Loucy (cell line): ENCODE data around the gene C8A.

Experiments used
- H2AFZ ChIP-seq: fragments of 200-600 bp; sonication (generic); 2 replicates; pipeline ENCODE4 v1.6.0; 2016; ENCODE audit warnings: antibody characterized with exemption, mild to moderate bottlenecking, low read length, moderate library complexity
- H3F3A ChIP-seq: fragments of 200-600 bp; 2 replicates; pipeline ENCODE4 v1.6.0; 2016; ENCODE audit warnings: antibody characterized with exemption, low read depth, mild to moderate bottlenecking
- H3K27me3 ChIP-seq: fragments of 200-600 bp; sonication (generic); 2 replicates; pipeline ENCODE4 v1.6.1; 2014; ENCODE audit warnings: low read length, mild to moderate bottlenecking; ENCODE audit not compliant: insufficient read depth, poor library complexity, severe bottlenecking
- H3K36me3 ChIP-seq: fragments of 200-600 bp; sonication (generic); 2 replicates; pipeline ENCODE4 v1.6.1; 2016; ENCODE audit warnings: low read length; ENCODE audit not compliant: insufficient read depth
- H3K4me1 ChIP-seq: fragments of 200-600 bp; sonication (generic); 2 replicates; pipeline ENCODE4 v1.5.1; 2014; ENCODE audit warnings: low read length, mild to moderate bottlenecking; ENCODE audit not compliant: insufficient read depth, poor library complexity, severe bottlenecking
- H3K4me2 ChIP-seq: fragments of 200-600 bp; sonication (generic); 2 replicates; pipeline ENCODE4 v1.6.0; 2014; ENCODE audit warnings: antibody characterized with exemption, low read length, low read depth, mild to moderate bottlenecking; ENCODE audit not compliant: poor library complexity, severe bottlenecking
- H3K4me3 ChIP-seq: fragments of 200-600 bp; sonication (generic); 2 replicates; pipeline ENCODE4 v1.5.1; 2014; ENCODE audit warnings: low read length, mild to moderate bottlenecking, mixed read lengths; ENCODE audit not compliant: poor library complexity, severe bottlenecking
- H3K79me2 ChIP-seq: fragments of 200-600 bp; sonication (generic); 2 replicates; pipeline ENCODE4 v1.6.1; 2014; ENCODE audit warnings: low read length; ENCODE audit not compliant: insufficient read depth
- H3K9ac ChIP-seq: fragments of 200-600 bp; sonication (generic); 2 replicates; pipeline ENCODE4 v1.6.0; 2014; ENCODE audit warnings: mild to moderate bottlenecking, low read depth, low read length, moderate library complexity; ENCODE audit not compliant: poor library complexity, severe bottlenecking
- H3K9me2 ChIP-seq: fragments of 200-600 bp; sonication (generic); replicated peaks from 2 replicates; pipeline ENCODE4 v1.6.1; 2016; ENCODE audit warnings: low read depth, low read length, mixed read lengths
- H3K9me3 ChIP-seq: fragments of 200-600 bp; sonication (generic); 2 replicates; pipeline ENCODE4 v1.6.1; 2014; ENCODE audit warnings: mild to moderate bottlenecking, antibody characterized with exemption, low read length, low read depth; ENCODE audit not compliant: insufficient read depth
- H4K20me1 ChIP-seq: fragments of 200-600 bp; sonication (generic); 2 replicates; pipeline ENCODE4 v1.6.0; 2014; ENCODE audit warnings: antibody characterized with exemption, low read length, mild to moderate bottlenecking; ENCODE audit not compliant: insufficient read depth, poor library complexity, severe bottlenecking
- EZH2phosphoT487 ChIP-seq: fragments of 200-600 bp; IDR thresholded peaks from 2 replicates; pipeline ENCODE4 v1.6.1; 2018; ENCODE audit warnings: antibody characterized with exemption, mild to moderate bottlenecking, moderate library complexity, borderline replicate concordance
- TF ChIP-seq, protein P1 (sequence below): fragments of 200-600 bp; sonication (generic); conservative IDR thresholded peaks from 2 replicates; pipeline ENCODE4 v1.5.1; 2014; ENCODE audit warnings: mild to moderate bottlenecking, antibody characterized with exemption, low read length

C8A gene

DNA sequence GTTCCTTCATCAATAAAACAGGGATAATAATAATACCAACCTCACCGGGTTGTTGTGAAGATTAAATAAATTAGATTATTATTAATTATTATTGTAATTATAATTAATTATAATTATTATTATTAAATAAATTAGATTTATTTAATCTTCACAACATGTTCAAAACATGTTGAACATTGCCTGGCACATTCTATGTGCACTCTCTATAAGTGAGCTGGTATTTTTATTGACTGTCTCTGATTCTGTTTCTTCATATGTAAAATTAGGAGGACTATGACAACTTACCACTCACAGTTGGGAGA is 112.1 kb downstream of the C8A start:
- H3K4me3 ChIP-seq, result no peak overlapping the region
- no peak overlapping the region for H3K4me2 ChIP-seq
- no peaks in the 10 kb centered on the region for H3K4me1 ChIP-seq
- H3F3A ChIP-seq, result no peaks in the 10 kb centered on the region
- H3K9me3 ChIP-seq, result no peaks in the 10 kb centered on the region
- H3K79me2 ChIP-seq, result no peaks in the 10 kb centered on the region
- H3K9ac ChIP-seq, result no peak overlapping the region
- no peaks in the 10 kb centered on the region for H4K20me1 ChIP-seq
- no peak overlapping the region for H2AFZ ChIP-seq
- H3K27me3 ChIP-seq, result no peaks in the 10 kb centered on the region
- H3K9me2 ChIP-seq, result no peaks in the 10 kb centered on the region
- H3K36me3 ChIP-seq, result no peaks in the 10 kb centered on the region
- no peak for TF ChIP-seq EZH2phosphoT487
- TF ChIP-seq, protein P1, sequence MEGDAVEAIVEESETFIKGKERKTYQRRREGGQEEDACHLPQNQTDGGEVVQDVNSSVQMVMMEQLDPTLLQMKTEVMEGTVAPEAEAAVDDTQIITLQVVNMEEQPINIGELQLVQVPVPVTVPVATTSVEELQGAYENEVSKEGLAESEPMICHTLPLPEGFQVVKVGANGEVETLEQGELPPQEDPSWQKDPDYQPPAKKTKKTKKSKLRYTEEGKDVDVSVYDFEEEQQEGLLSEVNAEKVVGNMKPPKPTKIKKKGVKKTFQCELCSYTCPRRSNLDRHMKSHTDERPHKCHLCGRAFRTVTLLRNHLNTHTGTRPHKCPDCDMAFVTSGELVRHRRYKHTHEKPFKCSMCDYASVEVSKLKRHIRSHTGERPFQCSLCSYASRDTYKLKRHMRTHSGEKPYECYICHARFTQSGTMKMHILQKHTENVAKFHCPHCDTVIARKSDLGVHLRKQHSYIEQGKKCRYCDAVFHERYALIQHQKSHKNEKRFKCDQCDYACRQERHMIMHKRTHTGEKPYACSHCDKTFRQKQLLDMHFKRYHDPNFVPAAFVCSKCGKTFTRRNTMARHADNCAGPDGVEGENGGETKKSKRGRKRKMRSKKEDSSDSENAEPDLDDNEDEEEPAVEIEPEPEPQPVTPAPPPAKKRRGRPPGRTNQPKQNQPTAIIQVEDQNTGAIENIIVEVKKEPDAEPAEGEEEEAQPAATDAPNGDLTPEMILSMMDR, result no peak

DNA sequence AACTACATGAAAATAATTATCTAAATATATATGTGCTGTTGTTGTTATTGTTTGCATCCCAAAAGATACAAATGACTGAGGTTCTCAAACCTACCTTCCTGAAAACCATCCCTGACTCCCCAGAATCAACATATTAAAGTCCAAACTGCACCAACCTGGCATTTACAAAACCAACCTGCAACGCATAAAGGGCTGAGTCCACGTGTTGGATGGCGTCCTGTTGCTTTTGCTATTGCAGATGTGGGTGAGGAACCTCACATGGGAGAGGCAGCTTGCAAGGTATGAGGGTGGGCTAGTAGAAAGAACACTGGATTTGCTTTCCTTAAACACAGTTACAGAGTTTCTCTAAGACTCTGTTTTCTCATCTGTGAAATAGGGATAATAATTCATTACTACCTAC is 112.8 kb downstream of the C8A start:
- Histone ChIP-seq H4K20me1 (no peaks in the 10 kb centered on the region), H2AFZ (no peak overlapping the region), H3K27me3 (no peaks in the 10 kb centered on the region), H3F3A (no peaks in the 10 kb centered on the region), H3K4me3 (no peak overlapping the region), H3K9me3 (no peaks in the 10 kb centered on the region), H3K36me3 (no peaks in the 10 kb centered on the region), H3K79me2 (no peaks in the 10 kb centered on the region), H3K4me2 (no peak overlapping the region), H3K9me2 (no peaks in the 10 kb centered on the region), H3K9ac (no peak overlapping the region), H3K4me1 (no peaks in the 10 kb centered on the region)
- TF ChIP-seq EZH2phosphoT487, result no peak
- TF ChIP-seq, protein P1, result no peak
